Stimulated activated CD4-positive, alpha-beta T cell treated with anti-CD3 and anti-CD28 coated beads, TNF-alpha, amount 100 ng/mL, for 4 hours (primary cell): ENCODE measurements around the gene KPNA1.

ENCODE experiments used
- DNase-seq, 3 experiments: peaks; one replicate each; pipeline ENCODE4 v3.0.0-alpha.2; 2020; ENCODE audit warnings: low read depth in 3 of 3

The KPNA1 gene

DNA sequence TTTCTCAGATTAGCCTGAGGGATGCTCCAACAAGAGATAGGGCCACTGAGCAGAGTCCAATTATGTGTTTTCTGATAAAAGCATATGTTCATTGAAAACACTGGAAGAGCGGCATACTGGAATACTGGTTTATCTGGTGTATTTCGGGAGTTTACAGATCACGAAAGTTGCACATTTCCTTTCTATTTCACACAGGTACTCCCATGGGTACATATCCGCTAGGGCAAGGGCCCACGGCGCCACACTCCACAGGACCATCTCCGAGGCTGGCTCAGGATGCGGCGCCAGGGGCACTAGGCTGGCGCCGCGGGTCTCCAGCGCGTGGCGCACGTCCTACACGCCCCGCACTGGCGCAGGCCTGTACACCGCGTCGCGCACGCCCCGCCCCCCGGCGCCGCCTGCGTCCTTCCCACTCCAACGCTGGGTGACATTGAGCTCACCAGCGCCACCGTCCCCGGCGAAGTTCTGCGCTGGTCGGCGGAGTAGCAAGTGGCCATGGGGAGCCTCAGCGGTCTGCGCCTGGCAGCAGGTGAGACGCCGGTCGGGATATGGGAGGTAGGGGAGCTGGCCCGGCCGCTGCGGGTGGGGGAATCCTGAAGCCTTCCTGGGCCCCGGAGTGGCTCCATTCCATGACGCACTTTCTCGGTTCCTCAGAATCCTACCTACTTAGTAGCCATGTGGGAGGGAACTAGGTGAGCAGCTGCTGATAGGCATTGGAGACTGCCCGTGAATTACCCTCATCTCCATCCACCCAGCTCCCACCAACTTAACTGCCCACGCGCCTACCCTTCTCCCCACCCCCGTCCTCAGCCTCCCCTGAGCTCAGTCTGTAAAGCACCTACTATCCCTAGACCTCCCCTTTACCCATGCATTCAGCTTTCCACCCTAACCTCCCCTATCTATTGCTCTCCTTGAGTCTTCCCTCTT lies 130.7 kb downstream of the KPNA1 start, which contains the start of gene FAM162A:
TSS of gene FAM162A (plus strand) at position 412 of the 927 bp plus-strand sequence. CDS start at position 496, 84 bp downstream.
- peak; percentile 84 to 86 (median 84) for DNase-seq

DNA sequence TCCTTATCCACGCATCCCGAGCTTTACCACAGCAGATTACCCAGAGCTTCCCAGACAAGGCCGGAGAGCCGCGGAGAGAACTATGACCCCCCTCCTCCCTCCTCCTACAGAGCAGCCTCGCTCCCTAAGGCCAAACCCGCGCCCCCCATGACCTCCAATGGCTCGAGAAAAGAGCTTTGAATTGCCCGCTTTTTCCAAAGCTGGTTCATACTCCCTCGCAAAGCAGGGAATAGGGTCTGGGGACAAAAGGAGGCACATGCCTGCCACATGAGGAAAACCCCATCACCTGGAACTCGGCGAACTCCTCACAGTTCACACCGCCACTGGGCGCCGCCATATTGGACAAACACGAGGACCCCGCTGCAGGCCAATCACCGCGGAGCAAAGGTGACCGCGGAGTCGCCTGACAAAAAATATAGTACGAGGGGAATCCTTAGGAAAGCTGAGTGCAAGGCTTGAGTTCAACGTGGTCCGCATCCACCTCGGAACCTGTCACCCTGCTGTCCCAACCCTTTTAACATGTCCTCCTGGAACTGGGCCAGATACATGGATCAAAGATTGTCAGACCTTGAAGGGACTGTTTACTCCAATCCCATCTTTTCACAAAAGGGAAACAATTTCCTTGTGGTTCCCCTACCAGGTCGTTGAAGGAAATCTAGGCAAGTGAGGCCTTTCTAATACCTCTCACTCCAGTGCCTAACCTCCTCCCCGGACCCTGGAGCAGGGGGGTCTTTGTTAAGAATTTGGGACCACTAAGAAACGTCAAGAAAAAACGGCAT lies 131.7 kb downstream of the KPNA1 start, which contains the start of gene MIX23:
TSS of gene MIX23 (minus strand) at position 344 of the 779 bp plus-strand sequence. CDS start at position 337, 7 bp downstream.
- DNase-seq: peak; percentile 70 to 77 (median 70)

DNA sequence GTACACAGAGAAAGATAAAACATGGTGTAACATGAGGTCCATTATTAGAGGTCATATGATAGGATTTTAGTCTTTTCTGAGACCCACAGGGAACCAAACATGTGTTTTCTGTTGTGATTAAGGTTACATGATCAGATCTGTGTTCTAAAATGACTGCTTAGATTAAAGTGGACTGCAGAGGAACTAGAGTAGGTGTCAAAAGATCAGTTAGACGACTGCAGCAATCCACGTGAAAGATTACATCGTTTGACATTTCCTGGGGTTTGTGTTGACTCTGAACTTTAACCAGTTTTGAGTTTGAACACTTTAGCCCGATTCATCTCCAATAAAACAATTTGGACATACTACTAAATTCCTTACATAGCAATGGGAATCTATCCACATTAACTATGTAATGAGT lies 136.8 kb downstream of the KPNA1 start:
- no peak for DNase-seq

DNA sequence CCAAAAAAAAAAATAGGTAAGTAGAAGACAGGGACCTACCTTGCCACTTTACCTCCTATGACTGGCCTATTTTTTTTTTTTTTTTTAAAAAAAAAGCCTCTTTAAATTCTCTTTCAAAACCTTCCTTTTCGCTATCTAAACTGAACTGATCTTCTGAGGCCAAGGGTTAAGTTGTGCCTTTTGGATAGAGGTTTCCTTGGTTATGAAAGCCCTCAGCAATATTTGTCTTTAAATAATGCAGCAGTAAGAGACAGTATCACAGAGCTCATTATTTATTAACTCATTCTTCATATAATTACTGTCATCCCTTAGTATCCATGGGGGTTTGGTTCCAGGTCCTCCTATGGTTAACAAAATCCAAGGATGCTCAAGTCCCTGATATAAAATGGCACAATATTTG lies 140.7 kb downstream of the KPNA1 start:
- DNase-seq: no peak
